Spinal cord (tissue), 10 donors: ENCODE results near the gene FEN1. TPM values are rescaled to one million over a fixed set of nuclear protein-coding genes. Genes with fewer than 3 reads are reported as not detected.
A peak's percentile ranks its signal among the peaks of the same experiment; 100 is the strongest.

Experiments
- DNase-seq, 6 donors: peaks; one replicate each; pipeline versions ENCODE4 v3.0.0 to v3.0.0-alpha.2; 2013 to 2015; ENCODE audit warnings: low spot score in 6 of 6, low read depth in 4 of 6
- H3K27ac ChIP-seq: one replicate; pipeline ENCODE4 v1.5.1; 2013; ENCODE audit warnings: low read depth, low read length, control low read depth
- H3K27me3 ChIP-seq: one replicate; pipeline ENCODE4 v1.6.1; 2013; ENCODE audit warnings: low read length; ENCODE audit not compliant: control insufficient read depth, insufficient read depth
- H3K36me3 ChIP-seq: one replicate; pipeline ENCODE4 v1.6.1; 2013; ENCODE audit warnings: low read length; ENCODE audit not compliant: control insufficient read depth, insufficient read depth
- H3K4me1 ChIP-seq: one replicate; pipeline ENCODE4 v1.6.1; 2013; ENCODE audit warnings: low read length; ENCODE audit not compliant: control insufficient read depth, insufficient read depth
- H3K4me3 ChIP-seq: one replicate; pipeline ENCODE4 v1.5.1; 2013; ENCODE audit warnings: low read depth, low read length, control low read depth
- H3K9me3 ChIP-seq: one replicate; pipeline ENCODE4 v1.6.1; 2013; ENCODE audit warnings: low read length; ENCODE audit not compliant: control insufficient read depth, insufficient read depth
- WGBS: methylation state at CpG from one replicate; pipeline ENCODE4 v1.1.5; 2013; ENCODE audit warnings: missing lambda C conversion rate; ENCODE audit not compliant: insufficient coverage; 5-methylcytosine and 5-hydroxymethylcytosine counted together
- polyA plus RNA-seq, 2 donors: library from polyadenylated mRNA; unstranded; fragments of 120-200 nt; gene quantifications; one replicate each; pipeline ENCODE4 v1.2.1, GENCODE V29; 2013; ENCODE audit not compliant: insufficient read length in 2 of 2
- total RNA-seq, 2 donors: library from RNA; depleted of rRNA in 1 of 2; stranded (reverse); fragments of 120-200 nt in 1 of 2; fragments of >200 nt in 1 of 2; gene quantifications; one replicate each; pipeline versions ENCODE4 v1.2.3 to v1.2.4, GENCODE V29; 2013 to 2014
- donor health status: healthy.

FEN1 gene
- total and polyA plus RNA-seq, 4 donors = 20.7 to 36.1 (median 29.7) TPM

DNA sequence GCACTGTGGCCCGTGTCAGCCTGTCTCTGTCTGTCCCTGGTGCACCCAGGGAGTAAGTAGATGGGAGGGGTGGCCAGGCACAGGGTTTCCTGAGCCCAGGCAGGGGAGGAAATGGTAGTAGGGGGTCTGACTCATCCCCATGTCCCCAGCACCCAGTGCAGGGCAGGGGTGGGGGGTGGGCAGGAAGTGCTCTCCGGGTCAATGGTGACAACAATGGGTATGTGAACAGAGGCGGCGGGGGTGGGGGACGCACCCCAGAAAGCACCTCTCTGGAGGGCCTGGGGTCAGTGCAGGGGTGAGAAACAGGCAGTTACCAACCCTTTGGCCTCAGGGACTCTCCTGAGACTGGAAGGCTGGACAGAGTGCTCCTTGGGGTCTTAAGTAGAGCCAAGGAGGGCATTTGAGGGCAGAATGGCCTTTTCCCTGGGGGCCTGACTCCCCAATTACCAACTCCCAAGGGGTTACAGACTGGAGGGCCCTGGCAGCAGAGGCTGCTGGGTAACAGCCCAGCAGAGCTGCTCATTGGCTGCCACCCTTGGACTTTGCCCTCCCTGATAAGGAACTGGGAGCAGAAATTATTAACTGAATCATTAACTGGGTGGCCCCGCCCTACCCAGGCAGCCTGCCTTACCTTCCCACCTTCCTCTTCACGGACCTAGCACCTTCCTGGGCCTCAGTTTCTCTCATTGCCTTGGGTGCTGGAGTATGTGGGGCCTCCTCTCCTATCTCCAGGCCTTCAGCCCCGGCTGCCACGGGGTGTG, 36.1 kb upstream of the FEN1 start:
- Histone ChIP-seq H3K27me3 (peaks cover 17% of the 10 kb centered on the region), H3K36me3 (peaks cover 6% of the 10 kb centered on the region), H3K4me3 (no peak overlapping the region), H3K4me1 (peaks cover 52% of the 10 kb centered on the region), H3K9me3 (no peaks in the 10 kb centered on the region), H3K27ac (no peak overlapping the region)
- no peak for DNase-seq
- WGBS = 66% methylated on average over 6 of the region's 9 CpGs

DNA sequence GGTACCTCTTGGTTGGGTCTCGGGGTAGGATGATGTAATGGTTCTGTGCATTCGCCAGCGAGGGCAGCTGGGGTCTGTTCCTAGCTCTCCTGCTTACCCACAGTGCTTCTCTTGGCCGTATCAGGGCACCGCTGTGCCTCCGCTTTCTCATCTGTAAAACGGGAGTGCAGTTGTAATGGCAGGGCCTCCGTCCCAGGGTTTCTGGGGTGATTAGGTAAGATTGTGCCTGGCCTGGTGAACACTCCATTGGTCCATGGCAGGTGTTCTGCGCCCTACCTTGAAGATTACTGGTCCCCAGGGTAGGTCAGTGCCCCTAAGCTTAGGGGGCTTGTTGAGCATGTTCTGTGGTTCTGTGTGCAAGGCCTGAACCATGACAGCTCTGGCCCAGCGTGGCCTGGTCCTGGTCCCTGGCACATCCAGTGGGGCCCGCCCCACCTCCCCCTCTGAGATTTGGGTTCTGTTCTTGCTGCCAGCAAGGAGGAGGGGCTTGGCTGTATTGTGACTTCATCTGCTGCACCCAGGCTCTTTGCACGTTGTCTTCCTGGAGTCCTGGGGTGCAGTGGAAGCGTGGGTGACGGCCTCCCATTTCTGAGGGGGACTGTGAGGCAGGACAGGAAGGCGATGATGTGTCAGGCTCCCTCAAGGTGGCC, 35.4 kb upstream of the FEN1 start:
- H3K9me3 ChIP-seq = no peaks in the 10 kb centered on the region
- H3K4me3 ChIP-seq = no peak overlapping the region
- no peak overlapping the region for H3K27ac ChIP-seq
- H3K4me1 ChIP-seq = peaks cover 55% of the 10 kb centered on the region
- WGBS = 85% methylated on average over 15 of the region's 15 CpGs
- DNase-seq = no peak
- H3K36me3 ChIP-seq = peaks cover 6% of the 10 kb centered on the region
- H3K27me3 ChIP-seq = peaks cover 11% of the 10 kb centered on the region

DNA sequence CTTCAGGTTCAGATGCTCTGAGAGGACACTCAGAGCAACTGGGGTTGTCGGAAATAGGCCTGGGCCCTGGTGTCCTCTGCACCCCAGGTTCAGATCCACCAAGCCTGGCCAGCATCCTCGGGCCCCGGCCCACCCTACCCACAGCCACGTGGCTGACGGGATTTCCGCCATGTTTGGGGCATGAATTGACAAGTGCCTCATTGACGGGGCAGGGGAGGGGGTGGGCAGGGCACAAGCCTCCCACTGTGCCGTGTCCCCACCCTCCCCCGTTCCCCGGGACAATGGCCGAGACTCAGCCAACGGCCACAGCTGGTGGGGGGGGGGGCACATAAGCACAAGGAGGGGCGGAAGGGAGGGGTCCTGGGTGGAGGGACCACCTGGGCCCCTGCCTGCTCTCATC, 31.8 kb upstream of the FEN1 start:
- H3K27me3 ChIP-seq = no peaks in the 10 kb centered on the region
- H3K27ac ChIP-seq = no peak overlapping the region
- H3K4me3 ChIP-seq = no peak overlapping the region
- WGBS = 53% methylated on average over 5 of the region's 13 CpGs
- DNase-seq = peak in 2 of 6 donors; percentile 22 to 68
- H3K36me3 ChIP-seq = peaks cover 12% of the 10 kb centered on the region
- no peaks in the 10 kb centered on the region for H3K9me3 ChIP-seq
- peaks cover 41% of the 10 kb centered on the region for H3K4me1 ChIP-seq

DNA sequence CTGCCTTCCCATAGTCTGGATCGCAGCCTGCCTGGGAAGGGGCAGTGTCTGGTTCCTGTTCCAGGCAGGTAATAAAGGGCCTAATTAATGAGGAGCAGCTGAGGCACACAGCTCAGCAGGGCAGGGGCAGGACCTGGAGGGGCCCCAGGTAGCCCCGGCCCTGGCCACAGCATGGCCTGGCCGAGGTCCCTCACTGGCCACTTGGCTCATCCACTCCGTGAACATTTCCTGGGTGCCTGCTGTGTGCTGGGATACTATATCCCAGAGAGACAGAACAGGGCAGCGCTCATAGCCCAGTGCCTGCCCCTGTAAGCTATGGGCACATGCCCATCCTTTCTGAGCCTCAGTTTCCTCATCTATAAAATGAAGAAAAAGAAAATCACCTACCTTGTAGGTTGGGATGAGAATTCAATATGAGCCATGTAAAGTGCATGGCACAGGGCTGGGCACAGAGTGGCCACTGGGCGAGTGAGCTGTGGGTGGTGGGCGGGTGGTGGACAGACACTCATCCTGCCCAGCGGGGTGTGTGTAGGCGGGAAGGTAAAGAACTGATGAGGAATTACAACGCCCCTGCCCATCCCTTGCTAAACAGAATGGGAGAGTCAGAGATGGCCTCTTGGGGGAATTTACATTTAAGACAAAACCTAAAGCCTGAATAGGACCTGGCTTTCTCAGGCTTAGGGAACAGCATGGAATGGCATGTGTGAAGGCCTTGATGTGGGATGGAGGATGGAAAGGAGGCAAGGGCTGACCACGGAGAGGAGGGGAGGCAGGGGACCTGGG, 31.1 kb upstream of the FEN1 start:
- no peak overlapping the region for H3K4me3 ChIP-seq
- H3K4me1 ChIP-seq = peaks cover 39% of the 10 kb centered on the region
- no peaks in the 10 kb centered on the region for H3K27me3 ChIP-seq
- WGBS = 62% methylated on average over 8 of the region's 11 CpGs
- no peaks in the 10 kb centered on the region for H3K9me3 ChIP-seq
- peaks cover 18% of the 10 kb centered on the region for H3K36me3 ChIP-seq
- H3K27ac ChIP-seq = no peak overlapping the region
- DNase-seq = no peak

DNA sequence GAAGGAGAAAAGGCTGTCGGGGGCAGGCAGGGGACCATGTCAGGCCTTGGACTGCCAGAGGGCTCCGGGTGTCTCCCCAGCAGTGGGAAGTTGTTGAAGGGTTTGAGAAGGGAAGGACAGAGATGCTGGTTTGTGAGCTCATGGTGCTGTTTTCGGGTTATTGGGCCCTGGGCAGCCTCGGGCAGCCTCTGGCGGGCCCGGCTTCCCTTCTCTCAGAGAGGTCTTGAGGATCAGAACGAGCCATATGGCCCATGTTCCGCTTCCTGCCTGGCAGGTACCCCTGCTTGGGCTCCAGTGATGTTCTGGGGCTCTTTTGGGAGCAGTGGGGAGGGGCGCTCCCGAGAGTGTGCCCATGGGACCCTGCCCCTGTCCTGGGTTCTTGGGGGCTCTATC, 30.5 kb upstream of the FEN1 start:
- Histone ChIP-seq H3K4me1 (peaks cover 33% of the 10 kb centered on the region), H3K36me3 (peaks cover 18% of the 10 kb centered on the region)

DNA sequence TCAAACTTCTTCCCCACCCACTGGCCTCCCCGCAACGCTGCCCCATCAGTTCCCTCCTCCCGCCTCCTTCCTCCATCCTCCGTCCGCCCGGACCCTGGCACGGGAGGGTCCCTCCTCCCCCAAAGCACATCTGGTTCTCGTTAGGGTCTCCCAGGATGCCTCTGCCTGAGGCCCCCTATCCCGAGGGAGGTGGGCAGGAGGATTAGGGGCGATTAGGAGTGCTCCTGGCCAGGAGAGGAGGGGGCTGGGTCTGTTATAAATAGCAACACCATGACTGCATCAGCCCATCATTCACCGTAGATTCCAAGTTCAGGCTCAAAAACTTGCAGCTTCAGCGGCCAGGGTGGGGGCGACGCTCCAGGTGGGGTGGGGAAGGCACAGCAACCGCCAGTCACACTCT, 29.9 kb upstream of the FEN1 start:
- DNase-seq = no peak
- Histone ChIP-seq H3K9me3 (no peaks in the 10 kb centered on the region), H3K27me3 (no peaks in the 10 kb centered on the region), H3K27ac (no peak overlapping the region), H3K4me1 (peaks cover 33% of the 10 kb centered on the region), H3K4me3 (no peak overlapping the region), H3K36me3 (peaks cover 18% of the 10 kb centered on the region)
- WGBS = 67% methylated on average over 5 of the region's 15 CpGs

More for the DNA sequence above, 30.5 kb upstream of the FEN1 start:
- H3K27me3 ChIP-seq = no peaks in the 10 kb centered on the region
- H3K27ac ChIP-seq = no peak overlapping the region
- no peaks in the 10 kb centered on the region for H3K9me3 ChIP-seq
- DNase-seq = no peak
- 88% methylated on average over 8 of the region's 10 CpGs for WGBS
- H3K4me3 ChIP-seq = no peak overlapping the region

DNA sequence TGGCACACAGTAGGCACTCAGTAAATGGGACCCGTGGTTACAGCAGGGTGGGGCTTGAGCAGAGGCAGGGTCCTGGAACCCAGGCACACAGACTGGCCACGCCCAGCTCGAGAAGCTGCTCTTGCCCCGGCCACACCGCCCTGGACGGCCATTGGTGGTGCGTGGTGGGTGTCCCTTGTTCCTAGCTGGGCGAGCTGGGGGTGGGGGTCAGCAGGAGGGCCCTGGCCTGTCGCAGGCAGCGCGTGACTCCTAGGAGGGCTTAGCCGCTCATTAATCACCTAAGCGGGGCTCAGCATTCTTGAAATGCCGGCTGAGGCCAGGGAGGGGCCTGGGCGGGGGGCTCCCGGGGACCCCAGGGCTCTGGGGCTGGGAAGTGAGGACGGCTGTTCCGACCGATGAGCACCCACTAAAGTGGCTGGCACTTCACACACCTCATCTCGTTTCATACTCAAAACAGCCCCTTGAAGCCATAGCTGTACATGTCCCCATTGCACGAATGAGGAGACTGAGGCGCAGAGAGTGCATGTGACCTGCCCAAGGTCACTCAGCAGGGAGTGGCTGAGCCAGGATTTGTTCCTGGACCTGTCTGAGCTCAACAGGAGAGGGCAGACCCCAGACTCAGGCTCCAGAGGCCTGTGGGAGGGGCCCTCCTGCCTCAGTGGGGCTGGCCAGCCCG, 28.6 kb upstream of the FEN1 start:
- H3K9me3 ChIP-seq = no peaks in the 10 kb centered on the region
- H3K36me3 ChIP-seq = peaks cover 23% of the 10 kb centered on the region
- no peaks in the 10 kb centered on the region for H3K27me3 ChIP-seq
- H3K27ac ChIP-seq = no peak overlapping the region
- 74% methylated on average over 23 of the region's 23 CpGs for WGBS
- no peak overlapping the region for H3K4me3 ChIP-seq
- DNase-seq = no peak
- peaks cover 33% of the 10 kb centered on the region for H3K4me1 ChIP-seq

DNA sequence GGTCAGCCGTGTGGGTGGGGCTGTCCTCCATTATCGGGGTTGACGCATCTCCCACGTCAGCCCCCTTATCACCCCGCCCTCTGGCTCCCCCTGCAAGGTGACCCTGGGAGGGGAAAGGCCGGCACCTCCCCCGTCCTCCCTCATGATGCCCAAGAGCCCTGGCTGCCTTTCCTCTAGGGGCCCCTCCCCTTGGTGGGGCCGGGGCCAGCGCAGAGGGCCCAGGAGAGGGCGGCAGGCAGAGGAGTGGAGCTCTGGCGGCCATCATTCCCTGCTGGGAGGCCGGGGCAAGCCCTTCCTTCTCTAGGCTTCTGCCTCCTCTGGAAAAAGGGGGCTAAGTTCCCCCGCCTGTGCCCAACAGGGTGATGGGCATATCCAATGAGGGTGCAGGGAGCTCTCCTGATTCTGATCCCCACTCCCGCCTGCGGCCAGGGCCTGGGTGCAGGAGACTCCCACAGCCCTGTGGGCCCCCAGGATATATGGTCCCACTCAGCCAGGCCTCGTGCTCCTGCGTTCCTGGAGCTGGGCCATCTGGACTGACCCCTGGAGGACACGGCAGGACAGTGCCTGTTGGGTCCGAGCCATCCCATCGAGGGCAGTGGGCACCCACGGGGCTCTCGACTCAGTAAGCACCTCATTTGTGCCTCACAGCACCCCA, 28.0 kb upstream of the FEN1 start:
- Histone ChIP-seq H3K27ac (no peak overlapping the region), H3K36me3 (peaks cover 30% of the 10 kb centered on the region), H3K4me1 (peaks cover 33% of the 10 kb centered on the region), H3K4me3 (no peak overlapping the region), H3K27me3 (no peaks in the 10 kb centered on the region), H3K9me3 (no peaks in the 10 kb centered on the region)
- no peak for DNase-seq
- WGBS = 58% methylated on average over 15 of the region's 22 CpGs
